B cell (primary cell): ENCODE measurements around the gene WARS2.

ENCODE experiments used
- CTCF ChIP-seq: fragments of 200-600 bp; IDR thresholded peaks from one replicate; pipeline ENCODE4 v1.8.0; 2022; ENCODE audit warnings: antibody characterized with exemption, mild to moderate bottlenecking
- EZH2 ChIP-seq: IDR thresholded peaks from 2 replicates; pipeline ENCODE4 v1.6.1; 2012; ENCODE audit warnings: borderline replicate concordance, low read depth, mild to moderate bottlenecking, moderate library complexity, low read length; ENCODE audit not compliant: insufficient read depth, poor library complexity, severe bottlenecking

GRCh38 chr1:119026956-119027355 lies 113.5 kb downstream of the WARS2 start:
- TF ChIP-seq CTCF: no peak
- no peak for TF ChIP-seq EZH2
